ENCODE data around the gene PVALB.
A peak's percentile ranks its signal among the peaks of the same experiment; 100 is the strongest.

PVALB gene

DNA sequence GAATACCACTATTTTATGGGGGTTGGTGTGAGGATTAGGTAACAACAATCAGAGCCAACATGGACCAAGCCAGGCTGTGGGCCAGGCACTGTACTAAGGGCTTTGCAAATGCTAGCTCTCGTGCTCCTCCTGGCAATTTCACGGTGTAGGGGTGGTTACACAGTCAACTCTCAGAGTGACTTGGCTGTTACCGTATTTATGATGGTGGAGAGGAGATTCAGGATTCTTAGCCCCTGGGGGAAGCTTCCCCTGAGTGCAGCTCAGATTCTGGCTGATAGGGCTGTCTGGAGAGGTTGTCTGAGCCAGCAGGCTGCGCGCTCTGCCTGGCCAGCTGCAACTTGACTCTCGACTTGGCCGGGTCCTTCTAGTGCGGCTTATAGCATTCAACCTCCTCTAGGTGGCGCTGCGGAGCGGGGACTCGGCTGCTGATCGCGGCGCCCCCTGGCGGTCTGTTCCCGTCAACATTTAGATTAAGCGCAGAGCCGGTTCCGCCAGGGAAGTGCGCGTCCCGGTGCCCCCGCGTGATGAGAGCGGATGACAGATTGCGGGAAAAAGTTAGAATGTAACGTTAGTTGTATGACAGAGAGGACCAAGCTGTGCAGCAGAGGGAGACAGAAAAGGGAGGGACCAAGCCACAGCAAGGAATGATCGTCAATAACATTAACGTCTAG, 39.4 kb upstream of the PVALB start:
- H3K4me3 ChIP-seq, result no peak overlapping the region
- no peaks in the 10 kb centered on the region for H3K4me1 ChIP-seq
- peak; percentile 71 to 93 for DNase-seq (ENCODE audit: low spot score in 2 of 2)
- H3K36me3 ChIP-seq (replicated peaks), result no peaks in the 10 kb centered on the region
- no peaks in the 10 kb centered on the region for H3K9me3 ChIP-seq
- peaks cover 11% of the 10 kb centered on the region; the same call in 1 of the 2 replicates for H3K27me3 ChIP-seq (ENCODE audit: low read depth)
- in situ Hi-C loops (cut with MboI; ENCODE audit: low sequenced_read_pairs), result loop anchor here (5.0 kb wide), 1 partner anchor 309 kb away; no protein-coding TSS in a partner anchor

DNA sequence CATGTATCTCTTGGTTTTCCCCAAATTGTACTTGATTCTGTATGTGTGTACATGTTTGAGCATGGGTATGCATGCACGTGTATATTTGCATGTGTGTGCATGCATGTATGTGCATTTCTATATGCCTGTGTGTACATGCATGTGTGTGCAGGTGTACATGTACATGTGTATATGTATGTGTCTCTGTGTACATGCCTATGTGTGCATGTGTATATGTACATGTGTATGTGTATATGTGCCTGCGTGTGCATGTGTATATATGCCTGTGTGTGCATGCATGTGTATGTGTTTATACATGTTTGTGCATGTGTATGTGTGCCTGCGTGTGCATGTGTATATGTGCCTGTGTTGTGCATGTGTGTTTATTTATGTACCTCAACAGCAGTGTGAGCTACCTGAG, 38.6 kb upstream of the PVALB start:
- no peaks in the 10 kb centered on the region for H3K36me3 ChIP-seq (replicated peaks)
- H3K9me3 ChIP-seq, result no peaks in the 10 kb centered on the region
- peaks cover 11% of the 10 kb centered on the region; the same call in 1 of the 2 replicates for H3K27me3 ChIP-seq (ENCODE audit: low read depth)
- DNase-seq (ENCODE audit: low spot score in 2 of 2), result no peak
- in situ Hi-C loops (cut with MboI; ENCODE audit: low sequenced_read_pairs), result loop anchor here (5.0 kb wide), 1 partner anchor 308 kb away; no protein-coding TSS in a partner anchor
- no peaks in the 10 kb centered on the region for H3K4me1 ChIP-seq
- H3K4me3 ChIP-seq, result no peak overlapping the region

DNA sequence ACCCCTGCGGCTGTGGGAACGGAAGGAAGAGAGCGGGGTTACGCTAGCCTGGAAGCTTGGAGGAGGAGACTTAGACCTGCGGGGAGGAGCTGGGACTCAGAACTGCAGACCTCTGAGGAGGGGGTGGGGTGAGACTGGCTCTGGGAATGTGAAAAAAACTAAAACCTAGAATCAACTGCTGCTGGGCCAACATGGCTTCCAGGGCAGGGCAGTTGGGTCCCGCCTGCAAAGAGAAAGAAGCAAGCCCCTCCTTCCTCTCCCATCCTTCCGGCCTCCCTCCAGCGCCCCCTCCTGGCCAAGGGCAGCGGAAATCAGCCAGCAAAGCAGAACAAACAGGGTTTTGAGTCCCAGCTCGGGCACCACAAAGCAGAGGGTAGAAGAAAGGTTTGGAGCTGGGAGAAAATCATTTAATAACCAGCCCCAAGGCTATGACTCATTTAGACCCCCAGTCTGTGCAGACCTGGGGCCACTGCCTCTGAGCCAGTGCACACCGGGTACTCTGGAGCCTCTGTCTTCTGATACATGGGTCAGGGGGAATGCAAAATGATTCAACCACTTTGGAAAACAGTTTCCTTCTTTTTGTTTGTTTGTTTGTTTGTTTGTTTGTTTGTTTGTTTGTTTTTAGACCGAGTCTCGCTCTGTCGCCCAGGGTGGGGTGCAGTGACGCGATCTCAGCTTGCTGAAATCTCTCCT, 36.7 kb upstream of the PVALB start:
- H3K27me3 ChIP-seq (ENCODE audit: low read depth), result peaks cover 9% of the 10 kb centered on the region; the same call in 1 of the 2 replicates
- DNase-seq (ENCODE audit: low spot score in 2 of 2), result peak; percentile 27 to 86
- in situ Hi-C loops (cut with MboI; ENCODE audit: low sequenced_read_pairs), result no loop called here
- H3K36me3 ChIP-seq (replicated peaks), result no peaks in the 10 kb centered on the region
- H3K4me1 ChIP-seq, result no peaks in the 10 kb centered on the region
- H3K4me3 ChIP-seq, result no peak overlapping the region
- no peaks in the 10 kb centered on the region for H3K9me3 ChIP-seq

DNA sequence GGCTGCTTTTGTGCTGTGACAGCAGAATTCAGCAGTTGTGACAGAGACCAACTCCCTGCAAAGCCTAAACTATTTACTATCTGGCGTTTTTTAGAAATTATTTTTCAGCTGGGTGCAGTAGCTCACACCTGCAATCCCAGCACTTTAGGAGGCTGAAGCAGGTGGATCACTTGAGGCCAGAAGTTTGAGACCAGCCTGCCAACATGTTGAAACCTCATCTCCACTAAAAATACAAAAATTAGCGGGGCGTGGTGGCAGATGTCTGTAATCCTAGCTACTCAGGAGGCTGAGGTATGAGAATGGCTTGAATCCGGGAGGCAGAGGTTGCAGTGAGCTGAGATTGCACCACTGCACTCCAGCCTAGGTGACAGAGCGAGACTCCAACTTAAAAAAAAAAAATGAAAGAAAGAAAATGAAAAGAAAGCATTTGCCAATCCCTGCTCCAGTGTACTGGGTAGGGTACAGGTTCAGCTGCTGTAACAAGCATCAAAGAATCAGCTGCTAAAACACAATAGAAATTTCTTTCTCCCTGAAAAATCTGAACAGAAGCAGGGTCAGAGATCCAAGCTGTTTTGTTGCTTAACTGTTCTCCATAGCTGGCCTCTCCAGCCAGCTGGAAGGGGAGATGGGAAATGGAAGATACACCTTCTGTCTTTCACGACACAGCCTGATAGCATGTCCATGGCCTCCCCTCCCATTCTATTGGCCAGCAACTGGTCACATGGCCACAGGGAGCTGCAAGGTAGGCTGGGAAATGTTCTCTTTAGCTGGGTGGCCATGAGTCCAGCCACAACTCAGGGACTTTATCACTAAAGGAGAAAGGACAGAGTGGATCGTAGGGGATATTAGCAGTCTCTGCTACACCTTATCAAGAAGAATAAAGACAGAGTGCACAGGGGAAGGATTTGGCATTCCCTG, 35.5 kb upstream of the PVALB start:
- in situ Hi-C loops (cut with MboI; ENCODE audit: low sequenced_read_pairs), result no loop called here
- Histone ChIP-seq H3K4me3 (no peak overlapping the region), H3K9me3 (no peaks in the 10 kb centered on the region), H3K27me3 (ENCODE audit: low read depth) (peaks cover 5% of the 10 kb centered on the region; the same call in 1 of the 2 replicates), H3K36me3 (replicated peaks) (no peaks in the 10 kb centered on the region), H3K4me1 (no peaks in the 10 kb centered on the region)
- DNase-seq (ENCODE audit: low spot score in 2 of 2), result no peak

DNA sequence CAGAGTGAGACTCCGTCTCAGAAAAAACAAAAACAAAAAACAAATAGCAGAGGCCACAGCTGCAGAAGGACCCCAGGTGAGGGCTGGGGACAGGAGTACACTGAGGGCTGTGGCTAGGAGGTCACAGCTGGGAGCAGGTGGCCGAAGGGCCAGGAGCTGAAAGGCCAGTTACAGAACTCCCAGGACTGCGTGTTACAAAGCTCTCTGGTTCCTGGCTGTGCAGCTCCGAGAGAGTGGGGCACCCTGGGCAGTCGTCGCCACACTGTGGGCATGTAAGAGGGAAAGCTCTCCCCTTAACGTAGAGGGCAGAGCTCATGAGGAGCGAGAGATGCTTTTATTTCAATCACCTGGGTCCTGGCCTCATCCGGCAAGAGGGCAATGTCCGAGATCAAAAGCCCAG, 33.8 kb upstream of the PVALB start:
- in situ Hi-C loops (cut with MboI; ENCODE audit: low sequenced_read_pairs), result no loop called here
- Histone ChIP-seq H3K4me1 (no peaks in the 10 kb centered on the region), H3K4me3 (no peak overlapping the region), H3K36me3 (replicated peaks) (no peaks in the 10 kb centered on the region), H3K27me3 (ENCODE audit: low read depth) (no peaks in the 10 kb centered on the region), H3K9me3 (no peaks in the 10 kb centered on the region)
- DNase-seq (ENCODE audit: low spot score in 2 of 2), result no peak

DNA sequence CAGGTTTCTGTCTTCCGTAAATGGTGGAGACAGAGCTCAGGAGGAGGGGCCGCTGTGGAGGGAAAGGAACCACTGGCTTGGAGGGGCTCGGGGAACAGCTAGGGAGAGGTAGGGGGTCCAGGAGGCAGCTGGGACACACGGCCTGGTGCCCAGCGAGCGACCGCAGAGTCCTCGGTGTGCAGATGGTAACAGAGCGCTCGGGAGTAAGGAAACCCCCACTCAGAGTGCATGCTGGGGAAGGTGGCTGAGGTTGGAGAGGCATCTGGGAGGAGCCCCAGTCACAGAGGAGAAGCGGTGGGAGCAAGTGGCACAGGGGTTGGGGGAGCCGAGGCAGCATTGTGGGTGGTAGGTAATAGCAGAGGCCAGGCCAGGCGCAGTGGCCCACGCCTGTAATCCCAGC, 33.2 kb upstream of the PVALB start:
- no peak for DNase-seq (ENCODE audit: low spot score in 2 of 2)
- H3K36me3 ChIP-seq (replicated peaks), result no peaks in the 10 kb centered on the region
- in situ Hi-C loops (cut with MboI; ENCODE audit: low sequenced_read_pairs), result no loop called here
- H3K4me3 ChIP-seq, result no peak overlapping the region
- H3K27me3 ChIP-seq (ENCODE audit: low read depth), result no peaks in the 10 kb centered on the region
- no peaks in the 10 kb centered on the region for H3K9me3 ChIP-seq
- no peaks in the 10 kb centered on the region for H3K4me1 ChIP-seq

DNA sequence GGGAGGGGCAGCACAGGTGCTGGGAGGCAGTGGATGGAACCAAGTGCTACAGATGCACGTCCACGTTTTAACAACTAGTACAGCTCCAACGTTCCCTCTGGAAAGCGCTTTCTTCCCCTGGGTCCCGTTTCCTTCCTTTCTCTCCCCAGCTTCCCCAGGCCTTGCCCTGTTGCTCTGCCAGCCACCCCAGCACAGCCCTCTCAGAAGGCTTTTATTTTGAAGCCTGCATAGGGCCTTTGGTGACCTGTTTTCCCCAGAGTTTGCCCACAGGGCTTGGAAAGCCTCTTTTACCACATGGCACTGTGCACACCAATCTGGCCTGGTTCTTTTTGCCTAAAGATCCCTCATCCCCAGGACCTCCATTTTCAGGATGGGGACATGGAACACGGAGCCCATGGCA, 30.1 kb upstream of the PVALB start:
- no peak for DNase-seq (ENCODE audit: low spot score in 2 of 2)
- no peak overlapping the region for H3K4me3 ChIP-seq
- in situ Hi-C loops (cut with MboI; ENCODE audit: low sequenced_read_pairs), result no loop called here

DNA sequence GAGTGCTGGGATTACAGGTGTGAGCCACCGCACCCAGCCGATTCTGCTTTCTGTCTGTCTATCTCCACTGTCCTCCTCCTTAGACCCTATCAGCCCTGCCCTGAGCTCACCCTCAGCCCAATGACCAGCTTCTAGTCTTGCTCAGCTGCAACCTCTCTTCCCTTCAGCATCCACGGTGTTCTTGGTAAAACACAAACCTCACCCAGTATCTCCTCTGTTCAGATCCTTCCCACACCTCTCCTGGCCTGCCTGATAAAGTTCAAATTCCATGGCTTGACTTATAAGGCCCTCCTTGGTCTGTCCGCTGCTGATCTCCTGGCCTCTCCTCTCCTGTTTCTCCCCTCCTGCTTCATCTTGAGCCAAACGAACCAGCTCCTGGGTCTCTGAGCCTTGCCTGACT, 29.4 kb upstream of the PVALB start:
- Histone ChIP-seq H3K36me3 (replicated peaks) (no peaks in the 10 kb centered on the region), H3K9me3 (no peaks in the 10 kb centered on the region), H3K4me3 (no peak overlapping the region), H3K4me1 (no peaks in the 10 kb centered on the region), H3K27me3 (ENCODE audit: low read depth) (peaks cover 2% of the 10 kb centered on the region; the same call in 1 of the 2 replicates)
- in situ Hi-C loops (cut with MboI; ENCODE audit: low sequenced_read_pairs), result no loop called here
- DNase-seq (ENCODE audit: low spot score in 2 of 2), result no peak

More for the DNA sequence above, 30.1 kb upstream of the PVALB start:
- Histone ChIP-seq H3K36me3 (replicated peaks) (no peaks in the 10 kb centered on the region), H3K9me3 (no peaks in the 10 kb centered on the region), H3K4me1 (no peaks in the 10 kb centered on the region), H3K27me3 (ENCODE audit: low read depth) (no peaks in the 10 kb centered on the region; the same call in 1 of the 2 replicates)

DNA sequence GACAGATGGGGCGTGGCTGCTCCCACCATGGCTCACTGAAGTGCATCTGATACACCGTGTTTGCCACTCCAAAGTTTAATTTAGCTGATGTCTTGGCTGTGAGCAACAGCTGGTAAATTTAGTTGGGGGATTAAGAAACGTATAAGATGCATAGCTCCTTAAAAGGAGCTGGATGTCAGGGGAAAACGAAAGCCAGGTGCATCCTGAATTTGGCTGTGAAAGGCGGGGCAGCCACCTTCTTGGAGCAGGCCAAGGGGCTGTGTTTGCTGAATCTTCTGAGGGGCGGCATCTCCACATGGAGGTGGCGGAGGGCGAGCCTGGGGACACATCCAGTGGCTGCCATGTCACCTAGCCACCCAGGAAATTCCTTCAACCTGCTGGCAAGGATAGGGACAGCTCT, 23.3 kb upstream of the PVALB start:
- H3K27me3 ChIP-seq (ENCODE audit: low read depth), result peaks cover 2% of the 10 kb centered on the region; the same call in 1 of the 2 replicates
- in situ Hi-C loops (cut with MboI; ENCODE audit: low sequenced_read_pairs), result no loop called here
- H3K9me3 ChIP-seq, result no peaks in the 10 kb centered on the region
- H3K4me3 ChIP-seq, result no peak overlapping the region
- no peak for DNase-seq (ENCODE audit: low spot score in 2 of 2)
- no peaks in the 10 kb centered on the region for H3K4me1 ChIP-seq
- no peaks in the 10 kb centered on the region for H3K36me3 ChIP-seq (replicated peaks)

DNA sequence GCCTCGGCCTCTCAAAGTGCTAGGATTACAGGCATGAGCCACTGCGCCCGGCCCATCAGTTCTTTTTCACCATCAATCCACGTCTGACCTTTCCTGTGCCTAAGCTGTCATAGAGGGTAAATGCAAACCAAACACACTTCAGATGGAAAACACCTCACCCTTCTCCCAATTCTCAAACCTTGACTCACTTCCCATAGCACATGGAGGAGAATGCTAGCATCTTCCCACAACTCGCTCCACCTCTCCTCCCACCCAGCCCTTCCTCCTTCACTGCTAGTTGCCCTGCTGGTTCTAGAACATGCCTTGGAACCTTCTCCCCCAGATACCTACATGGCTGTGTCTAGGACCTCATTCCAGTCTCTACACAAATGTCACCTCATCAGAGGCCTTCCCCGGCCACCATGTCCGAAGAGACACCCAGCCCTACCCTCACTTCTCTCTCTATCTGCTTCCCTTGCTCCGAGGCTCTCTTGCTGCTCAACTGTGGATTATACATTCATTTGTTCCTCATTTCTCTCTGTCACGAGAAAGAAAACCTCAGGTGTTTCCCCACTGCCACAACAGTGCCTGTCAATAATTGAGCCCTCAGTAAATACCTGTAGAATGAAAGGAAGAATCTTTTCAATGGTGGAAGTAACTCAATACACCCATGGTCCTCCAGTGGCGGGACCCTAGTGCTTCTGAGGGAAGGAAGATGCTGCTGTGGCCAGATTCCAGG, 22.7 kb upstream of the PVALB start:
- no peak for DNase-seq (ENCODE audit: low spot score in 2 of 2)
- no peaks in the 10 kb centered on the region for H3K4me1 ChIP-seq
- no peaks in the 10 kb centered on the region for H3K36me3 ChIP-seq (replicated peaks)
- H3K4me3 ChIP-seq, result no peak overlapping the region
- peaks cover 3% of the 10 kb centered on the region; the same call in 1 of the 2 replicates for H3K27me3 ChIP-seq (ENCODE audit: low read depth)
- in situ Hi-C loops (cut with MboI; ENCODE audit: low sequenced_read_pairs), result no loop called here
- no peaks in the 10 kb centered on the region for H3K9me3 ChIP-seq

DNA sequence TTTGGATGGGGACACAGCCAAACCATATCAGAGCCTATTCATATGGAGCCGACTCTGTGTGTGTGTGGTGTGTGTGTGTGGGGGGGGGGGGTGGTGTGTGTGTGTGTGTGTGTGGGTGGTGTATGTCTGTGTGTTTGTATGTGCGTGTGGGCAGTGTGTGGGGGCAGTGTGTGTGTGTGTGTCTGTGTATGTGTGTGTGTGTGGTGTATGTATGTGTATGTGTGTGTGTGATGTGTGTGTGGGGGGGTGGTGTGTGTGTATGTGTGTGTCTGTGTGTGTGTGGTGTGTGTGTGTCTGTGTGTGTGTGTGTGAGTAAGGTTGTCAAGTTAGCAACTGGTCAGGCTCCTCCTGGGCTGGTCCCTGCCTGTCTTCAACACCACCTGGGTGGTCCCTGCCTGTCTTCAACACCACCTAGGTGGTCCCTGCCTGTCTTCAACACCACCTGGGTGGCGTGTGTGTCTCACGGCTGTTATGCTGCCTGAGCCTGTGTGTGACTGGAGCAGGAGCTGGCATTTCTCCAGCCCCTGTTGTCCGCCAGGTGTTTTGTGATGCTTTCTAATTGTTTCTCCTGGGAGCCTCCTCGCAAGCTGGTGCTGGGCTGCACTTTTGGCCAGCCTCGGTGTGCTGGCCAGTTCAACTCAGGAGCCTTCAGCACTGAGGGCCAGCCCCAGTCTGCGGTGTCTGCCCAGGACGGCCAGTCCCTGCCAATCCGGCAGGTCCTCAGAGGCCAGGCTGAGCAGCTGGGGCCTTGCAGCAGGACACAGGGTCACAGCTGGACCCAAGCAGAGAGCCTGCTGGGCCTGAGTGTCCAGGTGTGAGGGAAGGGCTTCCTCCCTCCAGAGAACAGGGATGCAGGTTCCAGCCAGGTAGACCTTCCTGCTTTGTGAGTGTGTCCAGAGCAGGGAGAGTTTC, 21.5 kb upstream of the PVALB start:
- in situ Hi-C loops (cut with MboI; ENCODE audit: low sequenced_read_pairs), result no loop called here
- Histone ChIP-seq H3K36me3 (replicated peaks) (no peaks in the 10 kb centered on the region), H3K4me3 (no peak overlapping the region), H3K27me3 (ENCODE audit: low read depth) (peaks cover 5% of the 10 kb centered on the region; the same call in 1 of the 2 replicates), H3K4me1 (no peaks in the 10 kb centered on the region), H3K9me3 (no peaks in the 10 kb centered on the region)
- no peak for DNase-seq (ENCODE audit: low spot score in 2 of 2)

DNA sequence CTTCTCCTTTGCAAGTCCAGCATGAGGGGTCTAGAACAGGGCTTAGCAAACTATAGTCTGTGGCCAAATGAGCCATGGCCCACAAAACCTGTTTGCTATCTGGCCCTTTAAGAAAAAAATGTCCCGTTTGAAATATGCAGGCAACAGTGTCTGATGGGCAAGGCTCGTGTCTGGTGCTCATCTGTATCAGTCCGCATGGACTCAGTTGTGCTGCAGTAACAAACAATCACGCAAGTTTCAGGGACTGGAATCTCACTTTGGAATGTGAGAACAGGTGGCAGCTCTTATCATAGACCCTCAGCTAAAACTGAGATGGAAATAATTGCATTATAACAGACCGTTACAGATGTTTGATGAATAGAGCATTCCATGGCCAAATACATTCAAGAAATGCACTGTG, 19.1 kb upstream of the PVALB start:
- Histone ChIP-seq H3K4me3 (no peak overlapping the region), H3K27me3 (ENCODE audit: low read depth) (peaks cover 4% of the 10 kb centered on the region; the same call in 1 of the 2 replicates), H3K9me3 (no peaks in the 10 kb centered on the region), H3K4me1 (no peaks in the 10 kb centered on the region), H3K36me3 (replicated peaks) (no peaks in the 10 kb centered on the region)
- no peak for DNase-seq (ENCODE audit: low spot score in 2 of 2)
- in situ Hi-C loops (cut with MboI; ENCODE audit: low sequenced_read_pairs), result no loop called here
